HepG2 (cell line): Measurements from ENCODE around the gene GLB1L. TPM values are rescaled to one million over a fixed set of nuclear protein-coding genes. Genes with fewer than 3 reads are reported as not detected.
A peak's percentile ranks its signal among the peaks of the same experiment; 100 is the strongest.

Experiments
- ATAC-seq: fragments of 200-7000 bp; cut with Tn5 transposase; 3 replicates; pipeline ENCODE4 v1.9.1; 2020; ENCODE audit warnings: mild to moderate bottlenecking, moderate library complexity
- BruUV-seq: library from RNA; stranded (reverse); fragments of 400-500 nt; replicated peaks from 2 replicates; lab custom pipeline; 2021; lab: Mats Ljungman, UMichigan
- CTCF ChIA-PET: fragments of 300-600 bp; formaldehyde crosslinking; extraction: SDS; loops from one replicate; lab custom pipeline; 2021; ENCODE audit warnings: low total read pairs, inconsistent platforms, low intra/inter-chr PET ratio; lab: Yijun Ruan, JAX
- POLR2A ChIA-PET: fragments of 350-600 bp; sonication (Branson Sonifier 250); formaldehyde crosslinking; loops from one replicate; lab custom pipeline; 2020; ENCODE audit warnings: antibody characterized with exemption, inconsistent platforms; lab: Yijun Ruan, JAX
- DNase-seq: peaks from one replicate; pipeline ENCODE4 v3.0.0-alpha.2; 2015; ENCODE audit warnings: low spot score
- FAIRE-seq: peaks from 3 replicates; lab custom pipeline; 2011; peaks lifted over from hg19 to GRCh38; lab: Jason Lieb, UNC
- H2AFZ ChIP-seq: one replicate; pipeline ENCODE4 v1.6.1; 2011; ENCODE audit warnings: low read length, inconsistent platforms
- H3K27ac ChIP-seq: fragments of 300-600 bp; 3 replicates; pipeline ENCODE4 v1.8.0; 2011; ENCODE audit warnings: mixed run types, mild to moderate bottlenecking, mixed read lengths, low read length, inconsistent platforms; ENCODE audit not compliant: insufficient read depth; ENCODE audit errors: extremely low read length
- H3K27me3 ChIP-seq, 2 experiments: fragments of 200-600 bp in 1 of 2; 2 replicates in 1 of 2; 3 replicates in 1 of 2; pipeline versions ENCODE4 v1.6.0 to v1.8.0; 2011; ENCODE audit warnings: low read length in 2 of 2, mild to moderate bottlenecking in 2 of 2, moderate library complexity in 2 of 2, inconsistent platforms in 1 of 2; ENCODE audit not compliant: insufficient read depth in 2 of 2, control insufficient read depth in 1 of 2
- H3K36me3 ChIP-seq, 2 experiments: fragments of 200-600 bp in 1 of 2; replicated peaks in 1 of 2; 2 replicates in 1 of 2; 3 replicates in 1 of 2; pipeline versions ENCODE4 v1.5.1 to v1.8.0; 2011; ENCODE audit warnings: low read length in 2 of 2, inconsistent platforms in 1 of 2; ENCODE audit not compliant: insufficient read depth in 2 of 2, control insufficient read depth in 1 of 2
- H3K4me1 ChIP-seq: 2 replicates; pipeline ENCODE4 v1.5.1; 2012; ENCODE audit warnings: low read length, inconsistent platforms; ENCODE audit not compliant: insufficient read depth
- H3K4me2 ChIP-seq: 2 replicates; pipeline ENCODE4 v1.6.0; 2011; ENCODE audit warnings: low read depth, low read length, inconsistent platforms
- H3K4me3 ChIP-seq, 3 experiments: fragments of 200-600 bp in 1 of 3; sonication (generic), shearing (Covaris generic) in 1 of 3; replicated peaks in 1 of 3; 2 replicates each; pipeline ENCODE4 v1.5.1; 2011 to 2016; ENCODE audit warnings: low read length in 3 of 3, inconsistent platforms in 2 of 3, low read depth in 2 of 3, mild to moderate bottlenecking in 2 of 3, control low read depth in 1 of 3, mixed read lengths in 1 of 3; ENCODE audit not compliant: insufficient read depth in 1 of 3
- H3K79me2 ChIP-seq: one replicate; pipeline ENCODE4 v1.6.1; 2011; ENCODE audit warnings: low read length, inconsistent platforms; ENCODE audit not compliant: insufficient read depth
- H3K9ac ChIP-seq: 2 replicates; pipeline ENCODE4 v1.6.0; 2011; ENCODE audit warnings: mild to moderate bottlenecking, low read depth, low read length, inconsistent platforms; ENCODE audit not compliant: insufficient read depth
- H3K9me3 ChIP-seq: 2 replicates; pipeline ENCODE4 v1.5.1; 2012; ENCODE audit warnings: mild to moderate bottlenecking, low read length
- H4K20me1 ChIP-seq: 2 replicates; pipeline ENCODE4 v1.6.0; 2011; ENCODE audit warnings: inconsistent platforms, mild to moderate bottlenecking, low read length, moderate library complexity; ENCODE audit not compliant: insufficient read depth
- AGO2 ChIP-seq: fragments of 200-400 bp; formaldehyde crosslinking; optimal IDR thresholded peaks from 2 replicates; pipeline ENCODE3; 2017; ENCODE audit warnings: mild to moderate bottlenecking, low read depth, low read length, moderate library complexity
- GFI1 ChIP-seq: sonication (generic); formaldehyde crosslinking; IDR thresholded peaks from 2 replicates; pipeline ENCODE4 v1.5.0; 2020; ENCODE audit warnings: missing genetic modification reagents, mild to moderate bottlenecking, borderline replicate concordance
- NFYC ChIP-seq: IDR thresholded peaks from 2 replicates; pipeline ENCODE4 v1.6.1; 2016; ENCODE audit warnings: missing genetic modification reagents, missing compliant biosample characterization
- RBM22 ChIP-seq: fragments of 200-400 bp; formaldehyde crosslinking; optimal IDR thresholded peaks from 2 replicates; pipeline ENCODE3; 2017; ENCODE audit warnings: mild to moderate bottlenecking, low read length, moderate library complexity
- REPIN1 ChIP-seq: sonication (generic); formaldehyde crosslinking; IDR thresholded peaks from 2 replicates; pipeline ENCODE4 v1.8.0; 2022; ENCODE audit warnings: missing genetic modification reagents, low read depth, mild to moderate bottlenecking, borderline replicate concordance
- SETDB1 ChIP-seq: sonication (generic); formaldehyde crosslinking; IDR thresholded peaks from 2 replicates; pipeline ENCODE4 v1.5.1; 2020; ENCODE audit warnings: missing genetic modification reagents, mild to moderate bottlenecking, borderline replicate concordance
- TOPORS ChIP-seq: sonication (generic); formaldehyde crosslinking; IDR thresholded peaks from 2 replicates; pipeline ENCODE4 v1.8.0; 2023; ENCODE audit warnings: mild to moderate bottlenecking, missing genetic modification reagents
- TP53 ChIP-seq: sonication (generic); formaldehyde crosslinking; conservative IDR thresholded peaks from 2 replicates; pipeline ENCODE4 v1.4.0; 2020; ENCODE audit warnings: missing genetic modification reagents
- ZBTB38 ChIP-seq: sonication (generic); formaldehyde crosslinking; IDR thresholded peaks from 2 replicates; pipeline ENCODE4 v1.5.1; 2020; ENCODE audit warnings: mild to moderate bottlenecking, missing genetic modification reagents
- ZNF326 ChIP-seq: sonication (generic); formaldehyde crosslinking; IDR thresholded peaks from 2 replicates; pipeline ENCODE4 v1.4.0; 2020; ENCODE audit warnings: missing genetic modification reagents, borderline replicate concordance
- ZNF329 ChIP-seq: sonication (generic); formaldehyde crosslinking; IDR thresholded peaks from 2 replicates; pipeline ENCODE4 v1.9.0; 2021; ENCODE audit warnings: low read depth, mild to moderate bottlenecking, missing genetic modification reagents
- ZSCAN9 ChIP-seq: IDR thresholded peaks from 2 replicates; pipeline ENCODE4 v1.6.1; 2016; ENCODE audit warnings: borderline replicate concordance
- WGBS: methylation state at CpG from one replicate; pipeline ENCODE4 v1.1.6; 2017; ENCODE audit warnings: low lambda C conversion rate; 5-methylcytosine and 5-hydroxymethylcytosine counted together
- in situ Hi-C: cut with HindIII; loops from 2 replicates; pipeline ENCODE4 v1.10.0; 2017; ENCODE audit warnings: low pct_unique_long_range_greater_than_20kb; ENCODE audit not compliant: extremely low pct_ligation_motif_present
- intact Hi-C: fragments of 100-400 bp; cut with micrococcal nuclease; formaldehyde crosslinking; loops from one replicate; pipeline ENCODE4 v1.10.0; 2022; ENCODE audit not compliant: unreplicated experiment
- polyA plus RNA-seq, 8 experiments: library from polyadenylated mRNA; depleted of rRNA in 3 of 8; stranded (reverse) in 7 of 8; unstranded in 1 of 8; fragments of >200 nt; fragmentation: Illumina TruSeq in 4 of 8; extraction: Trizol in 4 of 8; gene quantifications; 2 replicates each; pipeline versions ENCODE4 v1.2.1 to v1.2.3, GENCODE V29; 2011 to 2016; ENCODE audit warnings: low read depth in 4 of 8, missing spikeins in 1 of 8, mixed read lengths in 1 of 8; ENCODE audit not compliant: insufficient read depth in 1 of 8
- total RNA-seq, 5 experiments: library from RNA; depleted of rRNA; stranded (reverse); fragments of >200 nt; fragmentation: Illumina TruSeq; extraction: Trizol; gene quantifications; 2 replicates each; pipeline ENCODE4 v1.2.3, GENCODE V29; 2016; ENCODE audit warnings: low read depth in 1 of 5
- TF ChIP-seq, protein P1 (sequence below): sonication (generic); formaldehyde crosslinking; IDR thresholded peaks from 2 replicates; pipeline ENCODE4 v1.4.0; 2020; ENCODE audit warnings: missing genetic modification reagents, mild to moderate bottlenecking, borderline replicate concordance
- TF ChIP-seq, protein P2 (sequence below): sonication (generic); formaldehyde crosslinking; conservative IDR thresholded peaks from 2 replicates; pipeline ENCODE4 v1.5.0; 2020; ENCODE audit warnings: missing genetic modification reagents
- TF ChIP-seq, protein P3 (sequence below): sonication (generic); formaldehyde crosslinking; IDR thresholded peaks from 2 replicates; pipeline ENCODE4 v1.9.0; 2022; ENCODE audit warnings: missing genetic modification reagents, mild to moderate bottlenecking, borderline replicate concordance

The GLB1L gene
- total and polyA plus RNA-seq, 2 of the 13 experiments (the other 11 are each of a cell fraction or from before 2014, with no cell fraction given): 6.8 to 7.3 TPM

DNA sequence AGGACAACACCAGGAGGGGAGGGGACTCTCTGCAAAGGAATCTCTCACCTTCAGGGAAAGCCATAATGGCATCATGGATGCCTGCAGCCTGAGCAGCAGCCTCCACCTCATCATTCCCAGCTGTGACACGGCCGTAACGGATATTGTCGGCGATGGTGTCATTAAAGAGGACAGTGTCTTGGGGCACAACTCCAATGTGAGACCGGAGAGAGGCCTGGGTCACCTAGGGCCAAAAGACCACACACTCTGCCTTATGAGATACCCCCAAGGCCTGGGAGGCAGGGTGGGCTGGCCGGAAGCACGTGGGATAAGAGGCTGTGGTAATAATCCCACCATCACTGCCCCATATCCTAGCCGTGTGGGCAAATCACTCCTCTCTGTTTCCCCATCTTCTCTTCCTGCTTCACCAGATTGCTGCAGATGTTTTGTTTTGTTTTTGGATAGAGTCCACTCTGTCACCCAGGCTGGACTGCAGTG lies 34.3 kb downstream of the GLB1L start:
- Histone ChIP-seq H3K27me3 (no peaks in the 10 kb centered on the region; a peak in 1 of 5 replicates), H3K27ac (peak overlapping the region; percentile 38), H3K4me1 (peaks cover 69% of the 10 kb centered on the region), H3K4me3 (no peak overlapping the region), H3K4me2 (no peak overlapping the region), H2AFZ (no peak overlapping the region), H3K79me2 (peaks cover 6% of the 10 kb centered on the region), H3K36me3 (peaks cover 34 to 58% of the 10 kb centered on the region in 2 experiments), H4K20me1 (no peaks in the 10 kb centered on the region), H3K9me3 (no peaks in the 10 kb centered on the region), H3K9ac (no peak overlapping the region)
- ATAC-seq: no peak
- POLR2A ChIA-PET: interaction anchor here (1.0 to 3.4 kb wide), 7 partner anchors 10 to 51 kb away, joined by 4 to 20 read pairs (median 7); partner anchors contain the start of genes ANKZF1, ATG9A, CNPPD1 and NHEJ1
- no TSS peak for BruUV-seq
- no peak for DNase-seq
- CTCF ChIA-PET: interaction anchor here (1.3 to 2.5 kb wide), 3 partner anchors 39 to 51 kb away, joined by 3 to 28 read pairs (median 17); partner anchors contain the start of gene NHEJ1
- intact Hi-C loops: loop anchor here (1.0 kb wide), 1 partner anchor 40 kb away; no protein-coding TSS in a partner anchor
- WGBS: 95% methylated on average over 9 of the region's 9 CpGs
- no peak for FAIRE-seq
- TF ChIP-seq ZNF326 (CRISPR knock-in tag) (no peak), ZBTB38 (CRISPR knock-in tag) (peak; percentile 33; the same call in 1 of the 2 replicates), TOPORS (0 out of 2 replicates have a peak, but pooled peaks have one; percentile 50), NFYC (no peak), SETDB1 (CRISPR knock-in tag) (no peak), GFI1 (CRISPR knock-in tag) (0 out of 2 replicates have a peak, but pooled peaks have one; percentile 21), TP53 (no peak), RBM22 (peak; percentile 75), AGO2 (peak; percentile 19), ZNF329 (0 out of 2 replicates have a peak, but pooled peaks have one; percentile 14), ZSCAN9 (CRISPR knock-in tag) (no peak), REPIN1 (CRISPR knock-in tag) (no peak)
- TF ChIP-seq, protein P1, sequence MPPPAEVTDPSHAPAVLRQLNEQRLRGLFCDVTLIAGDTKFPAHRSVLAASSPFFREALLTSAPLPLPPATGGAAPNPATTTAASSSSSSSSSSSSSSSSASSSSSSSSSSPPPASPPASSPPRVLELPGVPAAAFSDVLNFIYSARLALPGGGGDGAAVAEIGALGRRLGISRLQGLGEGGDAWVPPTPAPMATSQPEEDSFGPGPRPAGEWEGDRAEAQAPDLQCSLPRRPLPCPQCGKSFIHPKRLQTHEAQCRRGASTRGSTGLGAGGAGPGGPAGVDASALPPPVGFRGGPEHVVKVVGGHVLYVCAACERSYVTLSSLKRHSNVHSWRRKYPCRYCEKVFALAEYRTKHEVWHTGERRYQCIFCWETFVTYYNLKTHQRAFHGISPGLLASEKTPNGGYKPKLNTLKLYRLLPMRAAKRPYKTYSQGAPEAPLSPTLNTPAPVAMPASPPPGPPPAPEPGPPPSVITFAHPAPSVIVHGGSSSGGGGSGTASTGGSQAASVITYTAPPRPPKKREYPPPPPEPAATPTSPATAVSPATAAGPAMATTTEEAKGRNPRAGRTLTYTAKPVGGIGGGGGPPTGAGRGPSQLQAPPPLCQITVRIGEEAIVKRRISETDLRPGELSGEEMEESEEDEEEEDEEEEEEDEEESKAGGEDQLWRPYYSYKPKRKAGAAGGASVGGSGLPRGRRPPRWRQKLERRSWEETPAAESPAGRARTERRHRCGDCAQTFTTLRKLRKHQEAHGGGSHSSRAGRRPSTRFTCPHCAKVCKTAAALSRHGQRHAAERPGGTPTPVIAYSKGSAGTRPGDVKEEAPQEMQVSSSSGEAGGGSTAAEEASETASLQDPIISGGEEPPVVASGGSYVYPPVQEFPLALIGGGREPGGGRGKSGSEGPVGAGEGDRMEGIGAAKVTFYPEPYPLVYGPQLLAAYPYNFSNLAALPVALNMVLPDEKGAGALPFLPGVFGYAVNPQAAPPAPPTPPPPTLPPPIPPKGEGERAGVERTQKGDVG (CRISPR knock-in tag): peak; percentile 31; the same call in 1 of the 2 replicates
- TF ChIP-seq, protein P2, sequence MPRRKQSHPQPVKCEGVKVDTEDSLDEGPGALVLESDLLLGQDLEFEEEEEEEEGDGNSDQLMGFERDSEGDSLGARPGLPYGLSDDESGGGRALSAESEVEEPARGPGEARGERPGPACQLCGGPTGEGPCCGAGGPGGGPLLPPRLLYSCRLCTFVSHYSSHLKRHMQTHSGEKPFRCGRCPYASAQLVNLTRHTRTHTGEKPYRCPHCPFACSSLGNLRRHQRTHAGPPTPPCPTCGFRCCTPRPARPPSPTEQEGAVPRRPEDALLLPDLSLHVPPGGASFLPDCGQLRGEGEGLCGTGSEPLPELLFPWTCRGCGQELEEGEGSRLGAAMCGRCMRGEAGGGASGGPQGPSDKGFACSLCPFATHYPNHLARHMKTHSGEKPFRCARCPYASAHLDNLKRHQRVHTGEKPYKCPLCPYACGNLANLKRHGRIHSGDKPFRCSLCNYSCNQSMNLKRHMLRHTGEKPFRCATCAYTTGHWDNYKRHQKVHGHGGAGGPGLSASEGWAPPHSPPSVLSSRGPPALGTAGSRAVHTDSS (CRISPR knock-in tag): no peak
- TF ChIP-seq, protein P3, sequence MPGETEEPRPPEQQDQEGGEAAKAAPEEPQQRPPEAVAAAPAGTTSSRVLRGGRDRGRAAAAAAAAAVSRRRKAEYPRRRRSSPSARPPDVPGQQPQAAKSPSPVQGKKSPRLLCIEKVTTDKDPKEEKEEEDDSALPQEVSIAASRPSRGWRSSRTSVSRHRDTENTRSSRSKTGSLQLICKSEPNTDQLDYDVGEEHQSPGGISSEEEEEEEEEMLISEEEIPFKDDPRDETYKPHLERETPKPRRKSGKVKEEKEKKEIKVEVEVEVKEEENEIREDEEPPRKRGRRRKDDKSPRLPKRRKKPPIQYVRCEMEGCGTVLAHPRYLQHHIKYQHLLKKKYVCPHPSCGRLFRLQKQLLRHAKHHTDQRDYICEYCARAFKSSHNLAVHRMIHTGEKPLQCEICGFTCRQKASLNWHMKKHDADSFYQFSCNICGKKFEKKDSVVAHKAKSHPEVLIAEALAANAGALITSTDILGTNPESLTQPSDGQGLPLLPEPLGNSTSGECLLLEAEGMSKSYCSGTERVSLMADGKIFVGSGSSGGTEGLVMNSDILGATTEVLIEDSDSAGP (CRISPR knock-in tag): peak; percentile 29; the same call in 1 of the 2 replicates
- in situ Hi-C loops: no loop called here
